ENCODE results near the gene ORC3.

Gene ORC3

GRCh38 chr6:87636315-87636714 lies 46.4 kb downstream of the ORC3 start:
- no peak overlapping the region for H3K18ac ChIP-seq (ENCODE audit: low read depth in 1 of 2, low read length in 2 of 2)
- H4K91ac ChIP-seq (ENCODE audit: low read length) = no peak overlapping the region
- H3K23ac ChIP-seq (ENCODE audit: low read length in 2 of 2) = no peak overlapping the region
- H3K4me2 ChIP-seq (ENCODE audit: low read length, poor library complexity, severe bottlenecking) = no peak overlapping the region
- no peak overlapping the region for H3K4ac ChIP-seq (ENCODE audit: low read depth in 1 of 2, low read length in 2 of 2)
- H2BK120ac ChIP-seq (ENCODE audit: low read depth, low read length) = no peak overlapping the region
- no peak overlapping the region for H2AK5ac ChIP-seq (ENCODE audit: low read length, severe bottlenecking)
- H3K9ac ChIP-seq (ENCODE audit: low read length) = no peak overlapping the region
- H3K14ac ChIP-seq (ENCODE audit: low read length in 2 of 2) = no peak overlapping the region
- no peaks in the 10 kb centered on the region for H3K9me3 ChIP-seq (ENCODE audit: control insufficient read depth, low read length)
- peaks cover 5% of the 10 kb centered on the region for H3K79me1 ChIP-seq (replicated peaks; ENCODE audit: low read length, poor library complexity, severe bottlenecking)
- DNase-seq = no peak
- H3K27ac ChIP-seq (ENCODE audit: low read length, poor library complexity, severe bottlenecking) = no peak overlapping the region
- no peak overlapping the region for H4K8ac ChIP-seq (ENCODE audit: low read length)
- H2BK12ac ChIP-seq (ENCODE audit: low read length in 2 of 2) = no peak overlapping the region
- H3K4me1 ChIP-seq (ENCODE audit: control insufficient read depth, insufficient read depth, low read depth, low read length) = no peaks in the 10 kb centered on the region
- no peak overlapping the region for H3K4me3 ChIP-seq (ENCODE audit: insufficient read depth in 1 of 2, low read depth in 1 of 2, low read length in 2 of 2)
- peaks cover 9 to 63% of the 10 kb centered on the region in 2 experiments for H3K36me3 ChIP-seq (ENCODE audit: control insufficient read depth in 1 of 2, insufficient read depth in 2 of 2, low read depth in 1 of 2, low read length in 2 of 2)
- H2BK5ac ChIP-seq (ENCODE audit: low read depth, low read length, poor library complexity, severe bottlenecking) = no peak overlapping the region
- no peak overlapping the region for H2BK15ac ChIP-seq (ENCODE audit: low read depth, poor library complexity, severe bottlenecking)
- WGBS = 80% methylated on average over 1 of the region's 1 CpG
- no peak overlapping the region for H2AFZ ChIP-seq (ENCODE audit: low read depth, low read length)
- no peaks in the 10 kb centered on the region for H3K27me3 ChIP-seq (ENCODE audit: control insufficient read depth in 1 of 2, insufficient read depth in 1 of 2, low read length in 2 of 2)

DNA sequence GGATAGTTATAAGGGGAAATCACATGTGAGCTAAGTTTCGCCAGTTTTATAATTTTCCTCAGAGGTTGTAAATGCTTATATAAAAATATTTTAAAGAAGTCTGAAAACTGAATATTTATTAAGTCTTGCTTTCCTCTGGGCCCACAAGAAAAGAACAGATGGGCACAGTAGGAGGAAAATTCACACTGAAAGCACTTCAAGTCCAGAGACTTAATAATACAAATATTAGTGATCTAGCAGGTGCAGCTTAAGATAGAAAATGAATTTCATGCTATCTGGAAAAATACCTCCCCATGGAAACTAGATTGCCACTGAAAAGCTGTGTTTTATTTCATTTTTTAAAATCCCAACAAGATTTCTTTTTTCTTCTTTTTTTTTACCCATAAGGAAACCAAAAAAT lies 47.2 kb downstream of the ORC3 start:
- Histone ChIP-seq H3K14ac (ENCODE audit: low read length in 2 of 2) (no peak overlapping the region), H2AFZ (ENCODE audit: low read depth, low read length) (no peak overlapping the region), H2BK15ac (ENCODE audit: low read depth, poor library complexity, severe bottlenecking) (no peak overlapping the region), H3K4me1 (ENCODE audit: control insufficient read depth, insufficient read depth, low read depth, low read length) (no peaks in the 10 kb centered on the region), H4K91ac (ENCODE audit: low read length) (no peak overlapping the region), H3K4me2 (ENCODE audit: low read length, poor library complexity, severe bottlenecking) (no peak overlapping the region), H3K36me3 (ENCODE audit: control insufficient read depth in 1 of 2, insufficient read depth in 2 of 2, low read depth in 1 of 2, low read length in 2 of 2) (peaks cover 9 to 63% of the 10 kb centered on the region in 2 experiments), H2BK12ac (ENCODE audit: low read length in 2 of 2) (no peak overlapping the region), H3K9ac (ENCODE audit: low read length) (no peak overlapping the region), H2BK120ac (ENCODE audit: low read depth, low read length) (no peak overlapping the region), H4K8ac (ENCODE audit: low read length) (no peak overlapping the region), H3K4ac (ENCODE audit: low read depth in 1 of 2, low read length in 2 of 2) (no peak overlapping the region), H2BK5ac (ENCODE audit: low read depth, low read length, poor library complexity, severe bottlenecking) (no peak overlapping the region), H3K27me3 (ENCODE audit: control insufficient read depth in 1 of 2, insufficient read depth in 1 of 2, low read length in 2 of 2) (no peaks in the 10 kb centered on the region), H3K79me1 (replicated peaks; ENCODE audit: low read length, poor library complexity, severe bottlenecking) (peaks cover 5% of the 10 kb centered on the region), H3K23ac (ENCODE audit: low read length in 2 of 2) (no peak overlapping the region), H3K4me3 (ENCODE audit: insufficient read depth in 1 of 2, low read depth in 1 of 2, low read length in 2 of 2) (no peak overlapping the region), H3K18ac (ENCODE audit: low read depth in 1 of 2, low read length in 2 of 2) (no peak overlapping the region), H3K9me3 (ENCODE audit: control insufficient read depth, low read length) (no peaks in the 10 kb centered on the region), H2AK5ac (ENCODE audit: low read length, severe bottlenecking) (no peak overlapping the region), H3K27ac (ENCODE audit: low read length, poor library complexity, severe bottlenecking) (no peak overlapping the region)
- whole genome bisulfite sequencing = no CpG with 5 or more reads among the region's 1 CpG
- DNase-seq = no peak

GRCh38 chr6:87639373-87639772 lies 49.4 kb downstream of the ORC3 start:
- H2BK15ac ChIP-seq (ENCODE audit: low read depth, poor library complexity, severe bottlenecking) = no peak overlapping the region

DNA sequence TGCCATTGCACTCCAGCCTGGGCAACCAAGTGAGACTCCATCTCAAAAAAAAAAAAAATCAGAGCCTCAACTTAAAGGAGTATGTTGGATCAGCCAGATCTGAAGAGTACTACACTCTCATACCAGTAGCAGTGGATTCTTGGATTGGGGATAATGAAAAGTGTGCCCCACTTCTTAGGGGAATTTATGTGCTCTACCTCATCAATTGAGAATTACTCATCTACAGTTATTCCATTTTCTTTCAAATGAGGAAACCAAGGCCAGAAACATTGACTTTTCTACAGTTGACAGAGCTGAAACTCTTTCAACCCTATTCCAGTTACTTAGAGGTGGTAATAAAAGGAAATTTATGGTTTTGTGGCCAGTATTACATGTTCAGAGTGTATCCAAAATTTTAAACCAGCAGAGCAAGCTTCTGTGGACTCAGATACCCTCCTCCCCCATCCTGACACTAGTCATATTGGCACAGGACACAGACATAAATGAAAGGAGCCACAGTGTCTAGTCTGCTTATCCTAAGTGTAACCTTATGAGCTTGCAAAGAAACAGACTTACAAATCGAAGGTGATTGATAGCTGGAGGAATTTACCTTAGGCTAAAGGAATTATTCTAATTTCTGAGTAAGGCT lies 51.2 kb downstream of the ORC3 start:
- no peak overlapping the region for H3K4me2 ChIP-seq (ENCODE audit: low read length, poor library complexity, severe bottlenecking)
- peaks cover 3% of the 10 kb centered on the region for H3K79me1 ChIP-seq (replicated peaks; ENCODE audit: low read length, poor library complexity, severe bottlenecking)
- no peak overlapping the region for H3K4me3 ChIP-seq (ENCODE audit: insufficient read depth in 1 of 2, low read depth in 1 of 2, low read length in 2 of 2)
- no peaks in the 10 kb centered on the region for H3K27me3 ChIP-seq (ENCODE audit: control insufficient read depth in 1 of 2, insufficient read depth in 1 of 2, low read length in 2 of 2)
- no peak overlapping the region for H2BK120ac ChIP-seq (ENCODE audit: low read depth, low read length)
- no peak overlapping the region for H2AK5ac ChIP-seq (ENCODE audit: low read length, severe bottlenecking)
- H3K9me3 ChIP-seq (ENCODE audit: control insufficient read depth, low read length) = no peaks in the 10 kb centered on the region
- no peak overlapping the region for H2BK5ac ChIP-seq (ENCODE audit: low read depth, low read length, poor library complexity, severe bottlenecking)
- WGBS = 88% methylated on average over 1 of the region's 1 CpG
- H2BK15ac ChIP-seq (ENCODE audit: low read depth, poor library complexity, severe bottlenecking) = no peak overlapping the region
- no peak overlapping the region for H2AFZ ChIP-seq (ENCODE audit: low read depth, low read length)
- no peak overlapping the region for H3K23ac ChIP-seq (ENCODE audit: low read length in 2 of 2)
- no peak overlapping the region for H3K27ac ChIP-seq (ENCODE audit: low read length, poor library complexity, severe bottlenecking)
- no peak overlapping the region for H3K4ac ChIP-seq (ENCODE audit: low read depth in 1 of 2, low read length in 2 of 2)
- no peak for DNase-seq
- H3K9ac ChIP-seq (ENCODE audit: low read length) = no peak overlapping the region
- H3K18ac ChIP-seq (ENCODE audit: low read depth in 1 of 2, low read length in 2 of 2) = no peak overlapping the region
- H3K36me3 ChIP-seq (ENCODE audit: control insufficient read depth in 1 of 2, insufficient read depth in 2 of 2, low read depth in 1 of 2, low read length in 2 of 2) = peaks cover 6 to 35% of the 10 kb centered on the region in 2 experiments
- no peak overlapping the region for H4K91ac ChIP-seq (ENCODE audit: low read length)
- no peak overlapping the region for H2BK12ac ChIP-seq (ENCODE audit: low read length in 2 of 2)
- no peak overlapping the region for H3K14ac ChIP-seq (ENCODE audit: low read length in 2 of 2)
- no peak overlapping the region for H4K8ac ChIP-seq (ENCODE audit: low read length)
- no peaks in the 10 kb centered on the region for H3K4me1 ChIP-seq (ENCODE audit: control insufficient read depth, insufficient read depth, low read depth, low read length)

More at GRCh38 chr6:87639373-87639772, 49.4 kb downstream of the ORC3 start:
- peaks cover 9 to 47% of the 10 kb centered on the region in 2 experiments for H3K36me3 ChIP-seq (ENCODE audit: control insufficient read depth in 1 of 2, insufficient read depth in 2 of 2, low read depth in 1 of 2, low read length in 2 of 2)
- H4K8ac ChIP-seq (ENCODE audit: low read length) = no peak overlapping the region
- 100% methylated on average over 2 of the region's 4 CpGs for WGBS
- no peak overlapping the region for H4K91ac ChIP-seq (ENCODE audit: low read length)
- H3K79me1 ChIP-seq (replicated peaks; ENCODE audit: low read length, poor library complexity, severe bottlenecking) = peaks cover 3% of the 10 kb centered on the region
- no peak overlapping the region for H3K9ac ChIP-seq (ENCODE audit: low read length)
- H3K4me2 ChIP-seq (ENCODE audit: low read length, poor library complexity, severe bottlenecking) = no peak overlapping the region
- no peak overlapping the region for H2BK5ac ChIP-seq (ENCODE audit: low read depth, low read length, poor library complexity, severe bottlenecking)
- H3K4ac ChIP-seq (ENCODE audit: low read depth in 1 of 2, low read length in 2 of 2) = no peak overlapping the region
- no peaks in the 10 kb centered on the region for H3K9me3 ChIP-seq (ENCODE audit: control insufficient read depth, low read length)
- H2BK120ac ChIP-seq (ENCODE audit: low read depth, low read length) = no peak overlapping the region
- H2BK12ac ChIP-seq (ENCODE audit: low read length in 2 of 2) = no peak overlapping the region
- H3K14ac ChIP-seq (ENCODE audit: low read length in 2 of 2) = no peak overlapping the region
- DNase-seq = no peak
- H3K27ac ChIP-seq (ENCODE audit: low read length, poor library complexity, severe bottlenecking) = no peak overlapping the region
- H3K4me3 ChIP-seq (ENCODE audit: insufficient read depth in 1 of 2, low read depth in 1 of 2, low read length in 2 of 2) = no peak overlapping the region
- H2AK5ac ChIP-seq (ENCODE audit: low read length, severe bottlenecking) = no peak overlapping the region
- no peak overlapping the region for H2AFZ ChIP-seq (ENCODE audit: low read depth, low read length)
- H3K27me3 ChIP-seq (ENCODE audit: control insufficient read depth in 1 of 2, insufficient read depth in 1 of 2, low read length in 2 of 2) = no peaks in the 10 kb centered on the region
- no peak overlapping the region for H3K18ac ChIP-seq (ENCODE audit: low read depth in 1 of 2, low read length in 2 of 2)
- H3K23ac ChIP-seq (ENCODE audit: low read length in 2 of 2) = no peak overlapping the region
- H3K4me1 ChIP-seq (ENCODE audit: control insufficient read depth, insufficient read depth, low read depth, low read length) = no peaks in the 10 kb centered on the region
